A673 (cell line): Measurements from ENCODE around the gene GRIK5.

Experiments used
- EZH2 ChIP-seq: fragments of 200-600 bp; sonication (generic); IDR thresholded peaks from 2 replicates; pipeline ENCODE4 v1.6.1; 2017; ENCODE audit warnings: borderline replicate concordance, low read depth, mild to moderate bottlenecking, mixed read lengths, antibody characterized with exemption, low read length; ENCODE audit not compliant: poor library complexity, severe bottlenecking
- TF ChIP-seq, protein P1 (sequence below): fragments of 300-800, 200-600 bp; sonication (generic); conservative IDR thresholded peaks from 2 replicates; pipeline ENCODE4 v1.5.1; 2017; ENCODE audit warnings: low read depth, mild to moderate bottlenecking, antibody characterized with exemption, low read length, moderate library complexity, mixed read lengths

DNA sequence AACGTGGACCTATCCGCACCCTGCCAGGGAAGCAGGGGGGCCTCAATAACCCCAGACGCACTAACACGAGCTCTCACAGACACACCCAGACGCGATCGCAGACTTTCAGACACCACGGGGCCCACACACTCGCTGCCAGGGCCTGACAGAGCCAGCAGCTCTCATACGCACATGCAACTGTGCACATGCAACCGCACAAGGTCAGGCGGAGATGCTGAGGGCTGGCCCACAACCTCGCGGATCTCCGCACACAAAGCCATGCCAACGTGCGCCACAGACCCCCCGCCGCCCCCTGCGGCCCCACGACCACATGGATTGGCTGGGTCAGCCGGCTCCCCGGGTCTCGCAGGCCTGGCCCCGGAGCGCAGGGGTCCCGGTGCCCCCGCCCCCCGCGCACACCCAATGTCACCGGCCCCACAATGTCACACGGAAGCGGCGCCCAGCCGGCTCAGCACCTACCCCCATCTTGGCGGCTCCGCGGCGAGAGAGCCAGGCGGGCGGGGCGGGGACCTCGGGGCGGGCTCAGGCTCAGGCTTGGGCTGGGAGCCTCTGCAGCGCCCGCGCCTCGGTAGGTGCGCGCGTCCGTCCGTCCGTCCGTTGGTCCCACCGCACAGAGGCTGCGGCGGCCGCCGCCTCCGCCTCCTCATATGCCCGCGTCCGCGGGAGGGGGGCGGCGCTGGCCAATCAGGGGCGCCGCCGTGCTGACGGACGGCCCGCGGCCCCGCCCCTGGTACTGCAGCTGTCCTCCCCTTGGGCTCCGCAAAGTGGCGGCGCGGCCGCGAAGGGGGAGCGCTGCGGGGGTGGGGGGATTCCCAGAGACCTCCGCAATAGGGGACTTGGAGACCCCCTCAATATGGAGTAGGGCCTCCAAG, 76.2 kb downstream of the GRIK5 start, which contains the start of gene ATP1A3:
- TF ChIP-seq, protein P1, sequence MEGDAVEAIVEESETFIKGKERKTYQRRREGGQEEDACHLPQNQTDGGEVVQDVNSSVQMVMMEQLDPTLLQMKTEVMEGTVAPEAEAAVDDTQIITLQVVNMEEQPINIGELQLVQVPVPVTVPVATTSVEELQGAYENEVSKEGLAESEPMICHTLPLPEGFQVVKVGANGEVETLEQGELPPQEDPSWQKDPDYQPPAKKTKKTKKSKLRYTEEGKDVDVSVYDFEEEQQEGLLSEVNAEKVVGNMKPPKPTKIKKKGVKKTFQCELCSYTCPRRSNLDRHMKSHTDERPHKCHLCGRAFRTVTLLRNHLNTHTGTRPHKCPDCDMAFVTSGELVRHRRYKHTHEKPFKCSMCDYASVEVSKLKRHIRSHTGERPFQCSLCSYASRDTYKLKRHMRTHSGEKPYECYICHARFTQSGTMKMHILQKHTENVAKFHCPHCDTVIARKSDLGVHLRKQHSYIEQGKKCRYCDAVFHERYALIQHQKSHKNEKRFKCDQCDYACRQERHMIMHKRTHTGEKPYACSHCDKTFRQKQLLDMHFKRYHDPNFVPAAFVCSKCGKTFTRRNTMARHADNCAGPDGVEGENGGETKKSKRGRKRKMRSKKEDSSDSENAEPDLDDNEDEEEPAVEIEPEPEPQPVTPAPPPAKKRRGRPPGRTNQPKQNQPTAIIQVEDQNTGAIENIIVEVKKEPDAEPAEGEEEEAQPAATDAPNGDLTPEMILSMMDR: no peak
- TF ChIP-seq EZH2: no peak
